Measurements from ENCODE around the gene DSG4. TPM values are rescaled to one million over a fixed set of nuclear protein-coding genes. Genes with fewer than 3 reads are reported as not detected.
A peak's percentile ranks its signal among the peaks of the same experiment; 100 is the strongest.

DSG4 gene
- total RNA-seq, 1 donor from 2014 or later, result not detected

DNA sequence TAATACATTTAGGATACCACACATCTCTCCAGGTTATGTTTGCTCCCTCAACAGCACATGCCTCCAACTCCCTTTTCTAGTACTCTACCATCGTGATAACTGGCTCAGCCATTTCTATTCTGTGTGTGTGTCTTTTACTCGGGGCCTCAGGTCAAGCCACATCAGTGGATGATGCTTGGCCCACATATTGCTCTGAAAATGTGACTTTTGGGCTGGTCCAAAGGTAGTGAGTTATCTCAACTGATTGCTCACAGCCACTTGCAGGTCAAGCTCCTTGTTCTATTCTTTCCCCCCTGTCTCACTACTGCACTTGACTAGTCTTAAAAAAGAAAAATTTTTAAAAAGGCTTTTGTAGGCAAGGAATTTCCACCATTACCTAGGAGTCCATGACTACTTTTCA is 5.5 kb downstream of the DSG4 start:
- TF ChIP-seq, protein P1, sequence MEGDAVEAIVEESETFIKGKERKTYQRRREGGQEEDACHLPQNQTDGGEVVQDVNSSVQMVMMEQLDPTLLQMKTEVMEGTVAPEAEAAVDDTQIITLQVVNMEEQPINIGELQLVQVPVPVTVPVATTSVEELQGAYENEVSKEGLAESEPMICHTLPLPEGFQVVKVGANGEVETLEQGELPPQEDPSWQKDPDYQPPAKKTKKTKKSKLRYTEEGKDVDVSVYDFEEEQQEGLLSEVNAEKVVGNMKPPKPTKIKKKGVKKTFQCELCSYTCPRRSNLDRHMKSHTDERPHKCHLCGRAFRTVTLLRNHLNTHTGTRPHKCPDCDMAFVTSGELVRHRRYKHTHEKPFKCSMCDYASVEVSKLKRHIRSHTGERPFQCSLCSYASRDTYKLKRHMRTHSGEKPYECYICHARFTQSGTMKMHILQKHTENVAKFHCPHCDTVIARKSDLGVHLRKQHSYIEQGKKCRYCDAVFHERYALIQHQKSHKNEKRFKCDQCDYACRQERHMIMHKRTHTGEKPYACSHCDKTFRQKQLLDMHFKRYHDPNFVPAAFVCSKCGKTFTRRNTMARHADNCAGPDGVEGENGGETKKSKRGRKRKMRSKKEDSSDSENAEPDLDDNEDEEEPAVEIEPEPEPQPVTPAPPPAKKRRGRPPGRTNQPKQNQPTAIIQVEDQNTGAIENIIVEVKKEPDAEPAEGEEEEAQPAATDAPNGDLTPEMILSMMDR (IDR thresholded peaks at IDR 0.05; ENCODE audit: insufficient read depth, low read length, poor library complexity, severe bottlenecking), result no peak
- no peak for DNase-seq (ENCODE audit: low read depth)

GRCh38 chr18:31386741-31387140 is 10.2 kb downstream of the DSG4 start:
- TF ChIP-seq, protein P1 (IDR thresholded peaks at IDR 0.05; ENCODE audit: insufficient read depth, low read length, poor library complexity, severe bottlenecking), result no peak
- no peaks in the 10 kb centered on the region for H3K36me3 ChIP-seq (ENCODE audit: control insufficient read depth, insufficient read depth, low read length)
- peak; percentile 92 for DNase-seq (ENCODE audit: low read depth)
- no peak overlapping the region for H3K4me3 ChIP-seq (ENCODE audit: low read depth, low read length)
- H3K27me3 ChIP-seq (ENCODE audit: control insufficient read depth, insufficient read depth, low read length), result no peaks in the 10 kb centered on the region

More for the DNA sequence above, 5.5 kb downstream of the DSG4 start:
- Histone ChIP-seq H3K4me3 (ENCODE audit: low read depth, low read length) (no peak overlapping the region), H3K36me3 (ENCODE audit: control insufficient read depth, insufficient read depth, low read length) (no peaks in the 10 kb centered on the region), H3K27me3 (ENCODE audit: control insufficient read depth, insufficient read depth, low read length) (no peaks in the 10 kb centered on the region)

DNA sequence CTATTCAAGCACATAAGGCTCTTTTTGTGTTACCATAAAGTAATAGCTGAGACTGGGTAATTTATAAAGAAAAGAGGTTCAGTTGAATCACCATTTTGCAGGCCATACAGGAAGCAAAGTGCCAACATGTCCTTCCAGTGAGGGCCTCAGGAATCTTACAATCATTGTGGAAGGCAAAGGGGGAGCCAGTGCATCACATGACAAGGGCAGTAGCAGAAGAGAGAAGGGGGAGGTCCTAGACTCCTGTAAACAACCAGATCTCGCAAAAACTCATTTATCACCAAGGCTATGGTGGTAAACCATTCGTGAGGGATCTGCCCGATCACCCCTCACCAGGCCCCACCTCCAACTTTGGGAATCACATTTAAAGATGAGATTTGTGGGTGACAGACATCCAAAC is 16.7 kb downstream of the DSG4 start:
- Histone ChIP-seq H3K4me3 (ENCODE audit: low read depth, low read length) (no peak overlapping the region), H3K27me3 (ENCODE audit: control insufficient read depth, insufficient read depth, low read length) (no peaks in the 10 kb centered on the region), H3K36me3 (ENCODE audit: control insufficient read depth, insufficient read depth, low read length) (no peaks in the 10 kb centered on the region)
- TF ChIP-seq, protein P1 (IDR thresholded peaks at IDR 0.05; ENCODE audit: insufficient read depth, low read length, poor library complexity, severe bottlenecking), result no peak
- DNase-seq (ENCODE audit: low read depth), result no peak

- TF ChIP-seq, protein P1 (IDR thresholded peaks at IDR 0.05; ENCODE audit: insufficient read depth, low read length, poor library complexity, severe bottlenecking), result no peak
- DNase-seq (ENCODE audit: low read depth), result no peak
- no peak overlapping the region for H3K4me3 ChIP-seq (ENCODE audit: low read depth, low read length)
Observed at GRCh38 chr18:31396796-31397612, 20.4 kb downstream of the DSG4 start.

DNA sequence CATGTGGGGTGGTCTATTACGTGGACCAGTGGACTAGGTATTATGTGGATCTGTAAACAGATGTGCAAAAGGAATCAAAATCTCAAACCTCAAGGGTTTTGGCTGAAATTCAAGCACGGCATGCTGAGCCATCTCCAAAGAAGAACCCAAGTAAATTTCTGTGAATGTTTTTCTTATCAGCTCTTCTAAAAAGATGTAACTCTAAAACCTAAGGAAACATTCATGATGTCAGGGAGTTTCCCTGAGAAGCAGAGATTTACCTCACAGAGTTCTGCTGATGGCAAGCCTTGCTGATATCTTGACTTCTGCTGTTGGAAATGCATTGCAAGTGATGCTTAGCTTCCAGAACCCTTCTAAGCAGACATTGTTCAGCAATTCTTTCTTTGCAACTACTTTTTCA is 21.6 kb downstream of the DSG4 start:
- Histone ChIP-seq H3K4me3 (ENCODE audit: low read depth, low read length) (no peak overlapping the region), H3K36me3 (ENCODE audit: control insufficient read depth, insufficient read depth, low read length) (no peaks in the 10 kb centered on the region), H3K27me3 (ENCODE audit: control insufficient read depth, insufficient read depth, low read length) (no peaks in the 10 kb centered on the region)
- TF ChIP-seq, protein P1 (IDR thresholded peaks at IDR 0.05; ENCODE audit: insufficient read depth, low read length, poor library complexity, severe bottlenecking), result no peak
- no peak for DNase-seq (ENCODE audit: low read depth)

More at GRCh38 chr18:31396796-31397612, 20.4 kb downstream of the DSG4 start:
- Histone ChIP-seq H3K36me3 (ENCODE audit: control insufficient read depth, insufficient read depth, low read length) (no peaks in the 10 kb centered on the region), H3K27me3 (ENCODE audit: control insufficient read depth, insufficient read depth, low read length) (no peaks in the 10 kb centered on the region)

Data from kidney epithelial cell (primary cell).